ENCODE measurements around the gene ITGBL1.

DNA sequence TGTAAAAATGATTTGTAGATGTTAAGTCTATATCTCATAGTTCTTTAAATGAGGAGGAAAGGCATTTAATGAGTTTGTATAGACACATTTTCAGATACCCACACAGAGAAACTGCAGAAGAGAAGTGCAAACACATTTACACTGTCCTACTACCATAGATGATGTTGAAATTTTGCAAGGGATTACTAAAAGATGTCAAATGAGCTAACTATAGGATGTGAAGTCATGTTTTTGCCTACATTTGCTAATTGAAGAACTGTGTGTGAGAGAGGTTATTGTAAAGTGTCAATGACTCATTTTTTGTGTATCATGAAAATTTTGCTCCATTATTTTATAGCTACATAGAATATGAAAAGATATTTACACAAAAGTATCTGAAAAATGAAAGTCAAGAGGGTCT is 178.9 kb downstream of the ITGBL1 start:
- TF ChIP-seq CTCF (IDR thresholded peaks at IDR 0.05) (no peak), POLR2A (IDR thresholded peaks at IDR 0.05) (no peak)
